ENCODE data around the gene COQ9.
A peak's percentile ranks its signal among the peaks of the same experiment; 100 is the strongest.

The COQ9 gene

GRCh38 chr16:57473176-57473840, 26.0 kb downstream of the COQ9 start:
- no peak for DNase-seq

GRCh38 chr16:57473906-57474305, 26.6 kb downstream of the COQ9 start:
- DNase-seq = no peak

- no peak for DNase-seq
Measured at GRCh38 chr16:57474671-57475661, 27.7 kb downstream of the COQ9 start.

- peak; percentile 6 for DNase-seq
Measured at GRCh38 chr16:57475711-57476339, 28.5 kb downstream of the COQ9 start.

GRCh38 chr16:57476546-57477410, 29.5 kb downstream of the COQ9 start:
- no peak for DNase-seq

GRCh38 chr16:57477531-57478202, 30.4 kb downstream of the COQ9 start:
- DNase-seq = no peak

- no peak for DNase-seq
Measured at GRCh38 chr16:57478396-57479204, 31.3 kb downstream of the COQ9 start.

GRCh38 chr16:57479205-57479975, 32.1 kb downstream of the COQ9 start:
- DNase-seq = no peak

GRCh38 chr16:57479976-57480753, 32.9 kb downstream of the COQ9 start:
- DNase-seq = no peak

GRCh38 chr16:57480754-57481230, 33.5 kb downstream of the COQ9 start:
- no peak for DNase-seq

- DNase-seq = no peak
Measured at GRCh38 chr16:57481421-57481820, 34.1 kb downstream of the COQ9 start.

- no peak for DNase-seq
Measured at GRCh38 chr16:57482845-57483545, 35.7 kb downstream of the COQ9 start.

- DNase-seq = no peak
Measured at GRCh38 chr16:57483725-57484514, 36.6 kb downstream of the COQ9 start.

- DNase-seq = no peak
Measured at GRCh38 chr16:57484515-57485005, 37.3 kb downstream of the COQ9 start.

GRCh38 chr16:57485091-57485915, 38.0 kb downstream of the COQ9 start:
- DNase-seq = no peak

All from NCI-H2029 (cell line).